NCI-H1105 treated with DMSO at 0.1 percent for 48 hours (cell line): ENCODE measurements around the gene CALB2.
"Not testable (repeated sequence)": the region's sequence is repeated elsewhere in the genome, so short reads cannot be mapped to it uniquely, and the experiment has no call there.

Experiments
- DNase-seq: peaks from one replicate; lab custom pipeline; 2025; lab: John Stamatoyannopoulos, UW

Gene CALB2

DNA sequence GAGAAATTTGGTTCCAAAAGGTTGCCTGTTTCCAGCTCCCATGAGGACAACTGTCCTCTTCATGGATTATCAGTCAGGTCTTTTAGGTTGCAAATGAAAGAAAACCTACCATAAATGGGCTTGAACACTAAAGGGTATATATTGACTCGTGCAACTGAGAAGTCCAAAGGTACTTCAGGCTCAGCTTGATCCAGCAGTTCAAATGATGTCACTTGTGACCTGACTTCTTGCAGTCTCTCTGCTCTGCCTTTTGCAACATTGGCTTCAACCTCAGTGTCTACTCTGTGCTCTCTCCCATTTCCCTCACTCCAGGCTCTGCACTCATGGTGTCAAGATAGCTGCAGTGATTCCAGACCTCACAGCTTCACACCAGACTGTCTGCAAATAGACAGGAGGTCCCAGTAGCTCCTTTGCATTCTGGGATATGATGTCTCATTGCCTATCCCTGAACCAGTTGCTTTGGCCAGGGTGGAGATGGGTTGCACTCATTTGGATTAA lies 5.5 kb upstream of the CALB2 start:
- DNase-seq = no peak

DNA sequence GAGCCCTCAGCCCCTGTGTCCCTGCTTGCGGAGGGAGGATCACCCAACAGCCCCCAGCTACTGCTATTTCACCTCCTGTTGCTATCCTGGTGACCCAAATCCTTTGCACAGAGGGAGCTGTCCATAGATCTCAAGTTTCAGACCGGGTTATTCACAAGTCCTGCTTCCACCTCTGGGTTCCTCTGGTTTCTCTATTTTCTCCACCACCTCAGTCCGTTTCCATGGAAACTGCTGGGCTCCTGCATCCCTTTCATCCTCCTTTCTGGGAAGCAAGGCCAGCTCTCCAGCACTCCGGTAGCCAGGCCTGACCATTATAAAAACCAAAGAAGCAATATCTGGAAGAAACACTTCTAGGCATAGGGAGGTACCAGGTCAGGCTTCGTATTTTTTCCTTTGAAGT lies 4.8 kb upstream of the CALB2 start:
- no peak for DNase-seq

GRCh38 chr16:71354156-71354555 lies 4.4 kb upstream of the CALB2 start:
- DNase-seq = no peak

DNA sequence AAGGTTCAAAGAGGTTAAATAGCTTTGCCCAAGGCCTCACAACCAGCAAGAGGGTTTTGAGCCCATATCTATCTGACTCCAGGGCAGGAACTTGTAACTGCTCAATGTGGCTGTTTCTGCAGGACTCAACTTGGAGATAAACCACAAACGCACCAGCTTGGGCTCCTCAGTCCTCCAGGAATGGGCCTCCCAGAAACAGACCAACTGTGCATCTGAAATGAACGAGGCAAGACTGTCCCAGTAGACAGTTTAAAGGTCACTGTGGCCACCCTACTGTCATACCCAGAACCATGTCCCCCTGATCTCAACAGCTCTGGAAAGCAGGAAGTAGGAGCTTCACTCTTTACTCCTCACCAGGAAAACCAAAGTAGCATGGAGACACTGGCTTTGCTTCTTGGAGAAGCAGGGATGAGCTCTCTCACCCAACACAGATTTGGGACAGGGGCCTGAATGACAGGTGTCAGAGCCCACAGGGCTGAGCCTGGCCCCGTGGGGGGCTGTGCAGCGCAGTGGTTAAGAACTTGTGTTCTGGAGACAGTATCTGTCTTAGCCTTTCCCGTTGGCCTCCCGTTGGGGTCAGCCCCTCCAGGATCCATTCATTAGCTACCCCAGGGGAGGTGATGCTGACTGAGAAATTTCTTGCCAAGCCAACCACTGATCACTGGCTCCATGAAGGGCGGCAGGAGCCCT lies 2.3 kb upstream of the CALB2 start:
- DNase-seq = no peak

DNA sequence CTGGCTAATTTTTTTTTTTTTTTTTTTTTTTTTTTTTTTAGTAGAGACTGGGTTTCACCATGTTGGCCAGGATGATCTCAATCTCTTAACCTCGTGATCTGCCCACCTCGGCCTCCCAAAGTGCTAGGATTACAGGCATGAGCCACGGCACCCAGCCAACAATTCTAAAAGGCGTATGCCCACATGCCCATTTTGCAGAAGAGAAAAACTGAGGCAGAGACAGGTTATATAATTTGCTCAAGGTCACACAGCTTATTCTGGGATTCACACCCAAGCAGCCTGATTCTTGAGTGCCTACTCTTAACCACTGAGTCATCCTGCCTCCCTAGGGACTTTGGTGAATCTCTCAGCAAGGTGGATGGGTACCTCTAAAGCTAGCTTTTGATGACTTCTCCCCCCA lies 1.6 kb upstream of the CALB2 start:
- DNase-seq = not testable (repeated sequence)

GRCh38 chr16:71357681-71358080 lies 842 bp upstream of the CALB2 start:
- no peak for DNase-seq

DNA sequence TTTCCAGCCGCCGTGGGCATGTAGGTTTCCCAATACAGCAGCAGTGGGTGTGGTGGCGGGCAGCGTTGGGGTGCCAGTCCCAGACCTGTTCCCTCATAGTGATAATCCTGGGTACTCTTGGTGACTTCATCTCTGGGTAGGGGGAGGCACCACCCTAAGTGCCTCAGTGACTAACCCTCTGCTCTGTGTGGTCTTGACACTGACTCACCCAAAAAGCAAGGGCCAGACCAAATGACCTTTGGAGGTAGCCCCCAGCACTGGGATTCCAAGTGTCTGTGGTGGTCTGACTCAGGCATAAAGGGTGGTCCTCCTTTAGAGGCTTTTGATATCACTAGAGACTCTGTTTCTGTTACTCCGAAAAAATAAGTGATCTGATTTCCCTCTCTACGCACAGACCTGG lies 908 bp downstream of the CALB2 start:
- no peak for DNase-seq

DNA sequence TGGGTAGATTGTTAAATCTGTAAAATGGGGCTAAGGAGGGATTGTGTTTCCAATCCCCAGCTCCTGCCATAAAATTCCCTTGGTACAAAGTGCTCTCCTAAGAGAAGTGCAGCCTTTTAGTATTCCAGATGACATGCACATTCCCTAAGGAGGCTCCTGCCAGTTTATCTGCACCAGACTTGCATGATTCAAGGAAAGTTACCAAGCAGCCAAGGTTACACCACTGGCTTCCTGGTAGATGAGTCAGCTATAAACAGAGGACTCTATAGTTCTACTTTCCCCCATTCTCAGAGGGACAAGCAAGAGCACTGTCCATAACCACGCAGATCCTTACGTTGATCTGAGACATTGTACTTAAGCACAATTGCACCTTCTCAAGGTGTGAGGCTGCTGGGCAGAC lies 1.9 kb downstream of the CALB2 start:
- no peak for DNase-seq

- DNase-seq = no peak
These were observed 5.7 kb downstream of the CALB2 start for GRCh38 chr16:71364133-71364681.

- no peak for DNase-seq
These were observed 6.5 kb downstream of the CALB2 start for GRCh38 chr16:71365021-71365420.

- DNase-seq = peak; percentile 9
These were observed 8.9 kb downstream of the CALB2 start for GRCh38 chr16:71367241-71367976.

DNA sequence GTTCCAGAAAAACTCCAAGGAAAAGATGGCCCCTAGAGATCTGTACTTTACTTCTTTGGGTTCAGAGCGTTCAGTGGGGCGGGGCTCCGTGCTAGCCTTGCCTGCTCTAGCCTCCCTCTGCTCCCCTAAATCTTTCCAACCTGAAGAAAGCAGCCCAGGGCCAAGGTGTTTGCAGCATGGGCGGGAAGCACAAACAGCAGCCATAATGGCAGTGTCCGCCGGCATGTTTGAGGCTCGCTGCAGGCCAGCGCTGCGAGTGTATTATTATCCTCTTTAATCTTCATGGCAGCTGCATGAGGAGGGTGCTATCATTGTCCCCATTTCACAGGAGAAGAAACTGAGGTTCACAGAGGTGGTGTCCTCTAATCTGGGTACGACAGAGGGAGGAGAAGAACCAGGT lies 10.4 kb downstream of the CALB2 start:
- DNase-seq = no peak

GRCh38 chr16:71369494-71369893 lies 11.0 kb downstream of the CALB2 start:
- no peak for DNase-seq

DNA sequence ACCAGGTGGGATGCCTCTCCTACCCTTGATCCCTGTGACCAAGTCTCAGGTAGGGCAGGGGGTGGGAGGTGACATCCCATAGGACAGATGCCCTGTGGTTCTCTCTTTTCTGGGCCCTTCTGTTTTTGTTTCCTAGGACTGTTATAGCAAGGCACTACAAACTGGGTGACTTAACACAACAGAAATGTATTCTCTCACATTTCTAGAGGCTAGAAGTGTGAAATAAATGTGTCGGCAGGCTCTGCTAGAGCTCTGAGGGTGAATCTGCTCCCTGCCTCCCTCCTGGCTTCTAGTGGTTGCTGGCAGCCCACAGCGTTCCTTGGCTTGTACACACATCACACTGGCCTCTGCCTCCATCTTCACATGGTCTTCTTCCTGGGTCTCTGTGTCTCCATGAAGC lies 12.7 kb downstream of the CALB2 start:
- DNase-seq = no peak

DNA sequence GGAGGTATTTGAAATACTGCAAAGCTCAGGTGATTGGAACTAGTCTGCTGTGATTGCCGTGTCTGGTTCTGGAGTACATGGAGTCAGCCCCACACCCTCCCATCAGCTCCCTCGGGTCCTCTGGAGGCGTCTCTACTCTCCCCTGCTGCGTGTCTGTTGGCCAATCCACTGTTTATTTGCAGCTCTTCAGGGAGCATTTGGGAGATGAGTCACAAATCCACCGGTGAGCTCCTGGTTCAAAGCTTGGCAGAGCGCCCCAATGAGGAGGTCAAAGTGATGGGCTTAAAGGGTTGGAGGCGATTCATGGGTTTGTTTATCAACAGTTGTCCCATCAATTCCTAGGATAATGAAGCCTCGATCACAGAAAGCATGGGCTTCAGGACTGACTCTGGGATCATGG lies 14.6 kb downstream of the CALB2 start:
- DNase-seq = no peak

DNA sequence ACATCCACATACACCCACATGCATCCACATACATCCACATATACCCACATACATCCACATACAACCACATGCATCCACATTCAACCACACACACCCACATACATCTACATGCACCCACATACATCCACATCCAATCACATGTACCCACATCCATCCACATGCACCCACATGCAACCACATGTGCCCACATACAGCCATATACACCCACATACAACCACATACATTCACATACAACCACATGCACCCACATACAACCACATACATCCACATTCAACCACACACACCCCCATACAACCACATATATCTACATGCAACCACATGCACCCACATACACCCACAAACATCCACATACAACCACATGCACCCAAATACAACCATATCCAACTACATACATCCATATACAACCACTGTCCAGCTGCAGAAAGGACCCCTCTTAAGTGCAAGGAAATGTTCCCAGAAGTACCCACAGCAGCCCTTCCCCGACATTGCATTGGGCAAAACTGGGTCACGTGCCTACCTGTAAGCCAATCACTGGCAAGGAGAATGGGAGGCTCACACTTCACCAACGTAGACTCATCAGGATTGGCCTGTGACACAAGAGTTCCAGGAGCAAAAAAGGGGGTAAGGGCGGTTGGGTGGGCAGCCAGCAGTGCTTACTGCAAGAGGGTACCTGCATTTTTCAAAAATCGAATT lies 18.1 kb downstream of the CALB2 start:
- DNase-seq = no peak

GRCh38 chr16:71379711-71380110 lies 21.2 kb downstream of the CALB2 start:
- DNase-seq = no peak

- no peak for DNase-seq
These were observed 22.3 kb downstream of the CALB2 start for GRCh38 chr16:71380831-71381230.

DNA sequence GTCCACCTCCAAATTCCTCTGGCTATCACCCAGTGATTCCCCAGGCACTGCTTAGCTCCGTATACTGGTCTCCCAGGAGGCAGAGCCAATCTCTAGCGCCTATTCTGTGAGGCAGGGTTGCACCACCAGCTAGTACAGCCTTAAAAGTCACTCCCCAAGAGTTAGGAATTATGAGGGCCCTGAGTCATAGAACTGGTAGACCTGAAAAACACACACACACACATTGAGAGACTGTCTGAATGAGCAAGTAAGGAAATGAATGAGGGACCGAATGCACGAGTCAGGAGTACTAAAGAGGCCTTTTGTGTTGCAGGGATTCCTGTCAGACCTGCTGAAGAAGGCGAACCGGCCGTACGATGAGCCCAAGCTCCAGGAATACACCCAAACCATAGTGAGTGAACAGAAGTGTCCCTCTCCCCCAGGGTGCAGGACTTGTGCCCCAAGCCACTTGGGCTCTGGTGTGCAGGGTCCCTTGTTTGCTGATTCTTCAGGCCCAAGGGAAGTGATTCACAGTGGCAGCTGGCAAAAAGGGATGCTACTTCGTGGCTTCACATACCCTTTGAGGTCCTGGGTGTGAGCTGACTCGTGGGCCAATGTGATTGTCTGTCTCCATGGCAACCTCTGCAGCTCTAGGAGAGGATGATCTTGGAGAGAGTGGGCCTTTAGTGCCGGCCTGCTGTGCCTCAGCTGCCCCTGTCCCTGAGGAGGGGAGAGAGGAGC lies 24.7 kb downstream of the CALB2 start:
- DNase-seq = no peak

GRCh38 chr16:71384073-71384724 lies 25.7 kb downstream of the CALB2 start:
- DNase-seq = no peak

- no peak for DNase-seq
These were observed 28.7 kb downstream of the CALB2 start for GRCh38 chr16:71387045-71387871.
